ENCODE data around the gene MMRN2. TPM values are rescaled to one million over a fixed set of nuclear protein-coding genes. Genes with fewer than 3 reads are reported as not detected.
A peak's percentile ranks its signal among the peaks of the same experiment; 100 is the strongest.

Gene MMRN2
- total and polyA plus RNA-seq, 7 donors = 0.92 to 23.3 (median 8.6) TPM

- WGBS, 2 donors = 35 to 55% methylated on average over 22 of the region's 22 CpGs
- DNase-seq = peak; percentile 65
- peaks cover 0 to 48% (median 34%) of the 10 kb centered on the region in 4 donors for H3K4me1 ChIP-seq
Observed at GRCh38 chr10:86958116-86958900, 893 bp upstream of the MMRN2 start, which contains the start of gene SNCG. SNCG (plus strand) TSS chr10:86958599; CDS start chr10:86958698, 99 bp downstream.

GRCh38 chr10:86956848-86957448 lies 467 bp downstream of the MMRN2 start:
- Histone ChIP-seq H3K27me3 (no peaks in the 10 kb centered on the region), H3K27ac (peak overlapping the region; percentile 63 to 77 (median 68)), H3K4me3 (peak overlapping the region in 3 of 4 donors; percentile 21 to 29 (median 28)), H3K36me3 (no peaks in the 10 kb centered on the region), H3K4me1 (peaks cover 0 to 50% (median 34%) of the 10 kb centered on the region in 4 donors), H3K9me3 (no peaks in the 10 kb centered on the region)
- intact Hi-C loops (cut with DNase I) = no loop called here
- WGBS, 2 donors = 83 to 88% methylated on average over 7 of the region's 7 CpGs
- TF ChIP-seq CTCF (IDR thresholded peaks at IDR 0.05) = no peak
- no peak for TF ChIP-seq POLR2A (IDR thresholded peaks at IDR 0.05)
- TF ChIP-seq EP300 (IDR thresholded peaks at IDR 0.05) = no peak
- TF ChIP-seq POLR2AphosphoS5 (IDR thresholded peaks at IDR 0.05) = no peak
- no peak for DNase-seq

More at GRCh38 chr10:86958116-86958900, 893 bp upstream of the MMRN2 start, which contains the start of gene SNCG:
- Histone ChIP-seq H3K27me3 (no peaks in the 10 kb centered on the region), H3K36me3 (no peaks in the 10 kb centered on the region), H3K4me3 (peak within 1 kb of the TSS in 3 of 4 donors; percentile 2 to 28 (median 16)), H3K9me3 (no peaks in the 10 kb centered on the region), H3K27ac (peak within 1 kb of the TSS; percentile 63 to 77 (median 68))
- TF ChIP-seq EP300 (IDR thresholded peaks at IDR 0.05) = no peak
- TF ChIP-seq POLR2AphosphoS5 (IDR thresholded peaks at IDR 0.05) = peak in 1 of 4 donors; percentile 22
- intact Hi-C loops (cut with DNase I) = no loop called here

- Histone ChIP-seq H3K4me1 (peaks cover 0 to 50% (median 34%) of the 10 kb centered on the region in 4 donors), H3K27ac (peak overlapping the region; percentile 63 to 77 (median 68)), H3K4me3 (peak overlapping the region in 3 of 4 donors; percentile 21 to 29 (median 28)), H3K36me3 (no peaks in the 10 kb centered on the region), H3K9me3 (no peaks in the 10 kb centered on the region), H3K27me3 (no peaks in the 10 kb centered on the region)
- TF ChIP-seq POLR2A (IDR thresholded peaks at IDR 0.05) (no peak), EP300 (IDR thresholded peaks at IDR 0.05) (no peak), POLR2AphosphoS5 (IDR thresholded peaks at IDR 0.05) (no peak), CTCF (IDR thresholded peaks at IDR 0.05) (no peak)
- intact Hi-C loops (cut with DNase I) = no loop called here
- peak; percentile 53 for DNase-seq
- WGBS, 2 donors = 68 to 80% methylated on average over 7 of the region's 7 CpGs
Observed at GRCh38 chr10:86956195-86956847, 1.1 kb downstream of the MMRN2 start.

GRCh38 chr10:86955501-86956194 lies 1.8 kb downstream of the MMRN2 start:
- TF ChIP-seq EP300 (IDR thresholded peaks at IDR 0.05) = no peak
- no peak for TF ChIP-seq CTCF (IDR thresholded peaks at IDR 0.05)
- no peak for TF ChIP-seq POLR2A (IDR thresholded peaks at IDR 0.05)
- peak in 2 of 4 donors; percentile 25 to 38 for TF ChIP-seq POLR2AphosphoS5 (IDR thresholded peaks at IDR 0.05)
- WGBS, 2 donors = 75 to 85% methylated on average over 16 of the region's 16 CpGs
- intact Hi-C loops (cut with DNase I) = no loop called here
- Histone ChIP-seq H3K27me3 (no peaks in the 10 kb centered on the region), H3K4me1 (peaks cover 0 to 48% (median 34%) of the 10 kb centered on the region in 4 donors), H3K4me3 (peak overlapping the region in 3 of 4 donors; percentile 21 to 29 (median 28)), H3K36me3 (no peaks in the 10 kb centered on the region), H3K9me3 (no peaks in the 10 kb centered on the region), H3K27ac (peak overlapping the region; percentile 63 to 77 (median 68))
- DNase-seq = no peak

All from sigmoid colon (tissue), 7 donors.